ENCODE results near the gene KIAA1755.

Gene KIAA1755

DNA sequence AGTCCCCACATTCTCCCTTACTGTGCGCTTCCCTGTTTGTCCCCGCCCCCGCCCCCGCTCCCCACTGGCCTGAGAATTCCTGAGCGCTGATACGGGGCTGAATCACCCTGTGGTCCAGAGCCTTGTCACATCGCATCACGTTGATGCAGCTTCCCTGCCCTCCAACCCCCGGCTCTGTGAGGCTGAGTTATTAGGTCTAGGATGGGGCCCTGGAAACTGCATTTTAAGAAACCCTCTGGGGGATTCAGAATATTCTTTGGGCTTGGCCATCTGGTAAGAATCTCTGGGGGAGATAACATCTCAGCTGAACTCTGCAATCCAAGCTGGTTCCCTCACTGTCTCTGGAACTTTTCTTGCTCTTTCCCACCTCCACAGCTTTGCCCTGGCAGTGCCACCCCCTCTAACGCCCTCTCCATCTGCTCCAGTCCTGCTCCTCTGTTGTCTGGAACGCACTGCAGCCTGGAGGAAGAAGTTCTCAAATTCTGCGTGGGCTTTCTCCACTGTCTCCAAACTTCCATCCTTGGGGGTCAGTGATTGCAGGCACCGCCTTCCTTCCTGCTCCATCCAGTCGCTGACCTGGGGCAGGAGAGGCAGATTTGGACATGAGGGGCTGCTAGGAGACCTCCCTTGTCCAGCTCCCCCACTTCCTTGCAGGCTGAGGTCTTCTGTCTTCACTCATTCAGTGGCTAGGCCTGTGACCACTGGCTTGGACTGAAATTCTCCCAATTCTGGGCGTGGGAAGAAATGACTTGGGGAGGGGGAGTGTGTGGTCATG, 42.6 kb downstream of the KIAA1755 start:
- DNase-seq (ENCODE audit: low read depth in 3 of 3), result no peak

GRCh38 chr20:38216746-38217595, 43.6 kb downstream of the KIAA1755 start:
- no peak for DNase-seq (ENCODE audit: low read depth in 3 of 3)

GRCh38 chr20:38216201-38216600, 44.3 kb downstream of the KIAA1755 start:
- DNase-seq (ENCODE audit: low read depth in 3 of 3), result no peak

GRCh38 chr20:38215194-38216182, 45.0 kb downstream of the KIAA1755 start:
- DNase-seq (ENCODE audit: low read depth in 3 of 3), result no peak

DNA sequence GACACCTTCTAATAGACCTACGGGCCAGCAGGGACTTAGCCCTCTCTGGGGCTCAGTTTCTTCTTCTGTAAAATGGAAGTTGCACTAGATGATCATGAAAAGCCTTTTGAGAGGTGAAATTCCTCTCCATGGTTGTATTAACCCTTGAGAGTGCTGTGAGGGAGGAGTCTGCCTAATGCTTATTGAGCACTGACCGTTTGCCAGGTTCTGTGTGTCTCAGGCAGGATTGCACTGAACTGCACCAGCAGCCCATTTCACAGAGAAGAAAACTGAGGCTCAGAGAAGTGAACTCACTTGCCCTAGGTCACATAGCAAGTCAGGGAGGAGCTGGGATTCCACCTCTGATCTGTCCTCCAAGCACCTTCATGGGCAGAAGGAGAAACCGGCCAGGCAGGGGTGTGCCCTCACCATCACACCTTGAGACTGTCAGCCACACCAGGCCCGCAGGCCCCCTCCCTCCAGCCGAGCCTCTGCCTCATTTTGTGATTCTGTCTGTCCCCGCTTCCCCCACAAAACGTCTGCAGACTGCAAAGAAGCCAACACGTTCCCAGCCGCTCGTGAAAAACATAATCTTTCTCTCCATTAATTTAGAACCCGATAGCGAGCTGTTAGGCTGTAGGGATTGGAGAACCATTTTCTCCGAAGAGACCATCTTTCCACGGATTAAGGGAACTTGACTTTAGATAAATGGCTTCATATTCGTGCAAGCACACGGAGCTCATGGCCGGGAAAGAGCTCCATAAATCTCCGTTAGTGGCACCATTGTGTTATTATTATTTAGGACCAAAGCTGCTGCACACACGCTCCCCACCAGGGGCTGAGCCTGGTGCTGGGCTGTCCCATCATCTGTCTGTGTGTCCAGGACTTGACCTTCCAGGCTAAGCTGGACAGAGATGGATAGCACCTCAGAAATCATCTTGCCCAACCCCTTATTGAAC, 46.0 kb downstream of the KIAA1755 start:
- no peak for DNase-seq (ENCODE audit: low read depth in 3 of 3)

DNA sequence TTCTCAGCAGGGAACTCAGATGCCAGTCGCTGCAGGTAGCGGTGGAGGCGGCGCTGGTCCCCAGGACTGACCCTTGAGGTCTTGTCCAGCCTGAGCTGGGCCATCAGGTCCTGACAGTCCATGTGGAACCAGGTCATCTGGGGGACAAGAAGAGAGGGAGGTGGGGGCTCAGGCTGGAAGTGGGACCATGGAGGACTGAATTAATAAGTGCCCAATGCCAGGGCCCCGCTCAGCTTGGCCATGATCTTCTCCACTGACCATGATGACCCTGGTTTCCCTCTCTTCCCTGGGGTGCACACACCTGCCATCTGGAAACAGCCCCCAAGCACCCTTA, 47.0 kb downstream of the KIAA1755 start:
- DNase-seq (ENCODE audit: low read depth in 3 of 3), result no peak

- DNase-seq (ENCODE audit: low read depth in 3 of 3), result no peak
These were observed 47.5 kb downstream of the KIAA1755 start for GRCh38 chr20:38212806-38213606.

- no peak for DNase-seq (ENCODE audit: low read depth in 3 of 3)
These were observed 49.1 kb downstream of the KIAA1755 start for GRCh38 chr20:38211200-38212097.

GRCh38 chr20:38210741-38211140, 49.8 kb downstream of the KIAA1755 start:
- DNase-seq (ENCODE audit: low read depth in 3 of 3), result no peak

GRCh38 chr20:38209736-38210405, 50.7 kb downstream of the KIAA1755 start:
- DNase-seq (ENCODE audit: low read depth in 3 of 3), result no peak

GRCh38 chr20:38209054-38209675, 51.4 kb downstream of the KIAA1755 start:
- no peak for DNase-seq (ENCODE audit: low read depth in 3 of 3)

DNA sequence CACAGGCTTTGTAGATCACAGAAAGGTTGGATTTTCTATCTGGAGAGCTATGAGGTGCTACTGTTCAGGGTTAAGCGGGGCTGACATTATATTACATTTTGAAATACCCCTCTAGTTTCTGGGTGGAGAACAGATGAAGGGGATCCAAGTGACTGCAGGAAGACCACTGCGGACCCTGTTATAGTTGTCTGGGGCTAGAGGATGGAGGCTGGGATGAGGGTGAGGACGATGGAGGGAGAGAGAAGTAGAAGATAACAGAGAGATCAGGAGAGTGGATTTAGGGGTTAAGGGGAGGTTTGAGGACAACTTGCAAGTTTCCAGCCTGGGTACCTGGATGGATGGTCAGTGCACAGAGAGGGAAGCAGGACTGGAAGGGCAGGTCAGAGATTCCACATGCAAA, 52.0 kb downstream of the KIAA1755 start:
- no peak for DNase-seq (ENCODE audit: low read depth in 3 of 3)

GRCh38 chr20:38208088-38208487, 52.4 kb downstream of the KIAA1755 start:
- no peak for DNase-seq (ENCODE audit: low read depth in 3 of 3)

GRCh38 chr20:38207621-38208020, 52.9 kb downstream of the KIAA1755 start:
- no peak for DNase-seq (ENCODE audit: low read depth in 3 of 3)

- DNase-seq (ENCODE audit: low read depth in 3 of 3), result no peak
These were observed 55.5 kb downstream of the KIAA1755 start for GRCh38 chr20:38205001-38205400.

DNA sequence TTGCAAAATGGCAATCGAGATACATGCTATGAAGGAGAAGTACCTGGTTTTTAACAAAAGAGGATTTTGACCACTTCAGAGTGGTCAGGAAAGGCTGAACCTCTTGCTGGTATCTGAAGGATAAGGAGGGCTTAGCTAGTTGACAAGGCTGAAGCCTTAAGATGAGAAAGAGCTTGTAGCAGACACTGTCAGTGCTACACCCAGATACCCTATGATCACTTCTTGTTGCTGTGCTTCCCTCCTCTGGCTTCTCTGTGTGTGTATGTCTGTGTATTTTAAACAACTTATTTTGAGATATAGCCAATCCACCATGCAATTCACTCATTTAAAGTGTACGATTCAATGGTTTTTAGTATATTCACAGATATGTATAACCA, 56.6 kb downstream of the KIAA1755 start:
- no peak for DNase-seq (ENCODE audit: low read depth in 3 of 3)

GRCh38 chr20:38203337-38203980, 57.1 kb downstream of the KIAA1755 start:
- no peak for DNase-seq (ENCODE audit: low read depth in 3 of 3)

DNA sequence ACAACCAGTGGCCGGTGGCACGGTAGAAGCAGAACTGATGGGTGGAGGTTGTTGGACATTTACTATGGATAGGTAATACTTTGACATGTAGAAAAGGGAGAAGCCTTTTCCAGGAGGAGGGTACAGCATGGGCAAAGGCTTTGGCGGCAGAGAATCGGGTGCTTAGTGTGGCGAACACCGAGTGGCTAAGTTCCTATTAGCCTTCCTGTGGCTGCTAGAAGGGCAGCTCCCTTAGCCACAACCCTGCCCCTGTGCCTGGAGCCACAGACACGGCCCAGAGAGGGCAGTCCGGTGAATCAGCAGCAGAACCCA, 57.6 kb downstream of the KIAA1755 start:
- no peak for DNase-seq (ENCODE audit: low read depth in 3 of 3)
